H1 (cell line): Measurements from ENCODE around the gene SLC19A1. TPM values are rescaled to one million over a fixed set of nuclear protein-coding genes. Genes with fewer than 3 reads are reported as not detected.

Experiments
- CTCF ChIA-PET: fragments of 300-600 bp; sonication (Branson Sonifier 250); formaldehyde crosslinking; loops from one replicate; lab custom pipeline; 2021; ENCODE audit not compliant: partially characterized antibody; lab: Charles Lee
- POLR2A ChIA-PET: fragments of 300-600 bp; sonication (Branson Sonifier 250); formaldehyde crosslinking; loops from one replicate; lab custom pipeline; 2021; ENCODE audit warnings: inconsistent platforms; ENCODE audit not compliant: partially characterized antibody; lab: Charles Lee
- DNase-seq, 2 experiments: peaks; one replicate each; pipeline versions ENCODE4 v3.0.0 to v3.0.0-alpha.2; 2010 to 2022; ENCODE audit warnings: low spot score in 2 of 2, low read depth in 1 of 2, mixed read lengths in 1 of 2
- FAIRE-seq: peaks from 2 replicates; lab custom pipeline; 2011; peaks lifted over from hg19 to GRCh38; lab: Jason Lieb, UNC
- H2AFZ ChIP-seq: 2 replicates; pipeline ENCODE4 v1.8.1; 2012; ENCODE audit warnings: low read length, inconsistent platforms
- H2AK5ac ChIP-seq: 2 replicates; pipeline ENCODE4 v1.6.1; 2013; ENCODE audit warnings: low read depth, low read length
- H2BK120ac ChIP-seq: replicated peaks from 2 replicates; pipeline ENCODE3; 2013; ENCODE audit warnings: low read depth, low read length, inconsistent platforms
- H2BK12ac ChIP-seq: 2 replicates; pipeline ENCODE4 v1.6.1; 2013; ENCODE audit warnings: low read depth, low read length
- H2BK15ac ChIP-seq: 2 replicates; pipeline ENCODE4 v1.6.1; 2013; ENCODE audit warnings: low read length
- H2BK20ac ChIP-seq: 2 replicates; pipeline ENCODE4 v1.6.1; 2013; ENCODE audit warnings: low read length
- H2BK5ac ChIP-seq: 2 replicates; pipeline ENCODE4 v1.6.1; 2013; ENCODE audit warnings: low read depth, low read length
- H3K14ac ChIP-seq: 2 replicates; pipeline ENCODE4 v1.6.1; 2013; ENCODE audit warnings: inconsistent platforms; ENCODE audit not compliant: insufficient read length
- H3K18ac ChIP-seq: 2 replicates; pipeline ENCODE4 v1.6.1; 2013; ENCODE audit warnings: low read length; ENCODE audit errors: extremely low read depth
- H3K23ac ChIP-seq: 2 replicates; pipeline ENCODE4 v1.6.1; 2013; ENCODE audit warnings: inconsistent platforms; ENCODE audit not compliant: insufficient read length
- H3K23me2 ChIP-seq: 2 replicates; pipeline ENCODE4 v1.6.1; 2013; ENCODE audit warnings: low read depth, low read length
- H3K27ac ChIP-seq: 2 replicates; pipeline ENCODE4 v1.6.1; 2011; ENCODE audit warnings: low read depth, low read length, inconsistent platforms
- H3K27me3 ChIP-seq, 4 experiments: replicated peaks in 1 of 4; 1 replicate in 1 of 4; 2 replicates in 3 of 4; pipeline versions ENCODE4 v1.6.1 to v1.8.1; 2011 to 2013; ENCODE audit warnings: low read length in 3 of 4, mild to moderate bottlenecking in 3 of 4, inconsistent platforms in 2 of 4, mixed read lengths in 2 of 4, moderate library complexity in 1 of 4; ENCODE audit not compliant: control insufficient read depth in 3 of 4, insufficient read depth in 3 of 4; ENCODE audit errors: extremely low read depth in 1 of 4
- H3K36me3 ChIP-seq, 4 experiments: 2 replicates each; pipeline versions ENCODE4 v1.6.1 to v1.8.1; 2011 to 2013; ENCODE audit warnings: mild to moderate bottlenecking in 4 of 4, low read length in 3 of 4, moderate library complexity in 2 of 4, control low read depth in 1 of 4, inconsistent platforms in 1 of 4; ENCODE audit not compliant: insufficient read depth in 4 of 4, control insufficient read depth in 2 of 4
- H3K4ac ChIP-seq: replicated peaks from 2 replicates; pipeline ENCODE3; 2013; ENCODE audit warnings: low read length, low read depth, mixed read lengths, inconsistent platforms; ENCODE audit not compliant: insufficient read length
- H3K4me1 ChIP-seq, 4 experiments: replicated peaks in 1 of 4; 1 replicate in 1 of 4; 2 replicates in 3 of 4; pipeline versions ENCODE4 v1.6.1 to v1.8.1; 2011 to 2013; ENCODE audit warnings: low read length in 3 of 4, inconsistent platforms in 2 of 4, mixed read lengths in 1 of 4; ENCODE audit not compliant: insufficient read depth in 4 of 4, control insufficient read depth in 3 of 4
- H3K4me2 ChIP-seq, 2 experiments: 2 replicates each; pipeline versions ENCODE4 v1.6.1 to v1.8.1; 2011 to 2013; ENCODE audit warnings: low read depth in 2 of 2, low read length in 2 of 2, control low read depth in 1 of 2, inconsistent platforms in 1 of 2, mild to moderate bottlenecking in 1 of 2; ENCODE audit not compliant: insufficient read depth in 1 of 2
- H3K4me3 ChIP-seq, 4 experiments: fragments of 200-600, 300-600 bp in 1 of 4; sonication (generic), shearing (Covaris generic), sonication (Bioruptor Twin) in 1 of 4; 2 replicates each; pipeline versions ENCODE4 v1.5.1 to v1.8.1; 2011 to 2016; ENCODE audit warnings: low read length in 4 of 4, low read depth in 3 of 4, control low read depth in 2 of 4, inconsistent platforms in 2 of 4, mild to moderate bottlenecking in 2 of 4, mixed read lengths in 1 of 4, moderate library complexity in 1 of 4; ENCODE audit not compliant: insufficient read depth in 2 of 4; ENCODE audit errors: extremely low read depth in 1 of 4
- H3K56ac ChIP-seq: replicated peaks from 2 replicates; pipeline ENCODE3; 2013; ENCODE audit warnings: low read depth, mild to moderate bottlenecking, mixed read lengths, low read length, inconsistent platforms; ENCODE audit not compliant: insufficient read length
- H3K79me1 ChIP-seq: 2 replicates; pipeline ENCODE4 v1.6.1; 2013; ENCODE audit warnings: low read depth, low read length, control low read depth
- H3K79me2 ChIP-seq, 2 experiments: 2 replicates each; pipeline versions ENCODE4 v1.6.1 to v1.8.1; 2012 to 2013; ENCODE audit warnings: low read length in 2 of 2, mild to moderate bottlenecking in 2 of 2, inconsistent platforms in 1 of 2; ENCODE audit not compliant: insufficient read depth in 2 of 2, control insufficient read depth in 1 of 2
- H3K9ac ChIP-seq, 4 experiments: replicated peaks in 1 of 4; 1 replicate in 1 of 4; 2 replicates in 3 of 4; pipeline versions ENCODE4 v1.6.1 to v1.8.1; 2011 to 2013; ENCODE audit warnings: low read depth in 3 of 4, low read length in 3 of 4, control low read depth in 2 of 4, mild to moderate bottlenecking in 2 of 4, moderate library complexity in 2 of 4, inconsistent platforms in 1 of 4; ENCODE audit errors: extremely low read depth in 1 of 4
- H3K9me3 ChIP-seq, 2 experiments: 2 replicates each; pipeline versions ENCODE4 v1.6.1 to v1.8.1; 2012 to 2013; ENCODE audit warnings: mild to moderate bottlenecking in 2 of 2, moderate library complexity in 2 of 2, control low read depth in 1 of 2, inconsistent platforms in 1 of 2, low read depth in 1 of 2, low read length in 1 of 2, mixed read lengths in 1 of 2; ENCODE audit not compliant: insufficient read depth in 2 of 2
- H4K20me1 ChIP-seq, 2 experiments: replicated peaks in 1 of 2; 2 replicates each; pipeline versions ENCODE3 to v1.8.1; 2011 to 2013; ENCODE audit warnings: inconsistent platforms in 2 of 2, low read length in 2 of 2, mild to moderate bottlenecking in 1 of 2; ENCODE audit not compliant: insufficient read depth in 2 of 2, control insufficient read depth in 1 of 2
- H4K5ac ChIP-seq: 2 replicates; pipeline ENCODE4 v1.6.1; 2013; ENCODE audit warnings: low read length, low read depth, mixed read lengths, inconsistent platforms; ENCODE audit not compliant: insufficient read length
- H4K8ac ChIP-seq: 2 replicates; pipeline ENCODE4 v1.8.0; 2013; ENCODE audit warnings: mild to moderate bottlenecking, moderate library complexity, low read length, inconsistent platforms; ENCODE audit not compliant: insufficient read depth; ENCODE audit errors: extremely low read depth
- H4K91ac ChIP-seq: replicated peaks from 2 replicates; pipeline ENCODE3; 2013; ENCODE audit warnings: low read length, mixed read lengths, inconsistent platforms; ENCODE audit not compliant: insufficient read length
- GABPA ChIP-seq: IDR thresholded peaks from 2 replicates; pipeline ENCODE4 v1.6.1; 2011; ENCODE audit warnings: mild to moderate bottlenecking, low read length, moderate library complexity, borderline replicate concordance; ENCODE audit not compliant: insufficient read depth
- KDM1A ChIP-seq: fragments of 200-600, 300-600 bp; sonication (generic); IDR thresholded peaks from 2 replicates; pipeline ENCODE4 v1.7.1; 2016; ENCODE audit warnings: mild to moderate bottlenecking, low read length, borderline replicate concordance
- WGBS, 2 experiments: shearing (Covaris generic) in 1 of 2; methylation state at CpG; one replicate each; pipeline versions ENCODE4 v1.1.6 to v1.1.7; 2013 to 2015; ENCODE audit warnings: low lambda C conversion rate in 2 of 2, mixed read lengths in 2 of 2, inconsistent platforms in 1 of 2, low coverage in 1 of 2, missing lambda C conversion rate in 1 of 2; ENCODE audit not compliant: insufficient replicate concordance in 2 of 2, insufficient coverage in 1 of 2, insufficient read length in 1 of 2; ENCODE audit errors: extremely low coverage in 1 of 2, missing lambda C conversion rate in 1 of 2; 5-methylcytosine and 5-hydroxymethylcytosine counted together
- polyA plus RNA-seq, 7 experiments: library from polyadenylated mRNA; depleted of rRNA in 3 of 7; stranded (reverse) in 5 of 7; unstranded in 2 of 7; fragments of >200 nt in 5 of 7; fragments of 200-250 nt in 2 of 7; gene quantifications; 1 replicate in 5 of 7; 2 replicates in 1 of 7; 4 replicates in 1 of 7; pipeline versions ENCODE4 v1.2.1 to v1.2.3, GENCODE V29; 2011 to 2013; ENCODE audit warnings: missing spikeins in 2 of 7, mixed read lengths in 2 of 7
- total RNA-seq: library from RNA; stranded (reverse); fragmentation: NEBNext Ultra II Directional; extraction: Animal tissue kit (Norgen Biotek cat#: 25700); gene quantifications from 2 replicates; pipeline ENCODE4 v1.2.1, GENCODE V29; 2021

SLC19A1 gene
- total and polyA plus RNA-seq, 2 of the 8 experiments (the other 6 are each of a cell fraction or from before 2014, with no cell fraction given): 31.6 to 43.8 TPM

- TF ChIP-seq GABPA (no peak), KDM1A (0 out of 2 replicates have a peak, but pooled peaks have one; percentile 2)
- TF ChIP-seq, all 59 proteins: peak for 1
- Histone ChIP-seq H3K79me2 (no peaks in the 10 kb centered on the region), H2BK12ac (0 out of 2 replicates have a peak overlapping the region, but pooled peaks have one; percentile 17), H3K4me3 (no peak overlapping the region), H4K91ac (no peak overlapping the region), H3K27me3 (no peaks in the 10 kb centered on the region), H3K18ac (no peak overlapping the region), H3K4me2 (no peak overlapping the region; a peak in 1 of 4 replicates), H4K8ac (no peak overlapping the region), H2BK5ac (peak overlapping the region; percentile 60; the same call in 1 of the 2 replicates), H2AK5ac (no peak overlapping the region), H2BK20ac (no peak overlapping the region), H4K20me1 (peaks cover 2 to 6% of the 10 kb centered on the region in 2 experiments), H3K4me1 (peaks cover 0 to 18% (median 14%) of the 10 kb centered on the region in 4 experiments; a peak in 6 of 7 replicates), H2BK120ac (no peak overlapping the region), H3K14ac (no peak overlapping the region), H3K23ac (no peak overlapping the region), H2BK15ac (no peak overlapping the region), H3K56ac (no peak overlapping the region), H3K4ac (no peak overlapping the region), H4K5ac (no peak overlapping the region), H3K79me1 (no peaks in the 10 kb centered on the region), H3K23me2 (no peaks in the 10 kb centered on the region), H3K36me3 (peaks cover 0 to 34% (median 6%) of the 10 kb centered on the region in 4 experiments), H3K27ac (no peak overlapping the region), H2AFZ (no peak overlapping the region), H3K9me3 (no peaks in the 10 kb centered on the region), H3K9ac (no peak overlapping the region)
- no CpG with 5 or more reads among the region's 9 CpGs for WGBS, 2 experiments
- ChIA-PET POLR2A (no interaction called here), CTCF (no interaction called here)
- FAIRE-seq (no peak), DNase-seq (no peak)
Observed at GRCh38 chr21:45489722-45489982, 52.6 kb downstream of the SLC19A1 start.
